ENCODE measurements around the gene FLRT2.

The FLRT2 gene

DNA sequence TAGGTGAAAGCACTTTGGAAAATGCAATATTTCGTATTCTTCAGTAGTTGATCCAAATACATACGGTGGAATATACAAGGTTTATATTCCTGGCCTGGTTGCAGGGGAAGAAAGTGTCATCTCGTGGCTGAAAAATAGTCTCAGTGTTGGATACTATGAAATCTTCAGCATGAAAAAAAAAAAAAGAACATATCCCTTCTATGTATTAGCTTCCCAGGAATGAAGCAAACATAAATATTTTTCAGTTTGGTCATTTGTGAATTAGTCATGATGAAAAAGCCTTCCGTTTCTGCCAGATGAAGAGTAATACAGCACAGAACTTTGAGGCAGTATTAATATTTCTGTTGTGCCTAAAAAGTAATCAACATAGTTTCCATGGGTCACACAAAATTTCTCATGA lies 36.7 kb downstream of the FLRT2 start:
- DNase-seq = no peak

GRCh38 chr14:85572011-85572410 lies 42.1 kb downstream of the FLRT2 start:
- no peak for DNase-seq

DNA sequence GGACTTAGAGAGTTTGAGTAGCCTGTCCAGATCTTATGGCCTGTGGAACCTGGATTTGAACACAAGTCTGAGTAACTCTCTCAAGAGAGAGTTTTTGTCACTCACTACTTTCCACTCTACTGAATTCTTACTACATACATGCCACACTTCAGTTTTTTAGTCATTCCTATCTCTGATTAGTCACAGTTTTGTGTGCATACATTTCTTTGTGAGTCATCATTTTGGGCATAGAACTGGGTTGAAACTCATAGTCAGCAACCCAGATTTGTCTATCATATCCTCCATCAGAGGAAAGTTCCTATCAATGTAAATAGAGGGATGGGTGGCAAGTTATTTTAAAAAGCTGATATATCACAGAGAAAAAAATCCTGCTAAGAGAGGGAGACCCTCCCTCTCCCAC lies 42.9 kb downstream of the FLRT2 start:
- DNase-seq = no peak

DNA sequence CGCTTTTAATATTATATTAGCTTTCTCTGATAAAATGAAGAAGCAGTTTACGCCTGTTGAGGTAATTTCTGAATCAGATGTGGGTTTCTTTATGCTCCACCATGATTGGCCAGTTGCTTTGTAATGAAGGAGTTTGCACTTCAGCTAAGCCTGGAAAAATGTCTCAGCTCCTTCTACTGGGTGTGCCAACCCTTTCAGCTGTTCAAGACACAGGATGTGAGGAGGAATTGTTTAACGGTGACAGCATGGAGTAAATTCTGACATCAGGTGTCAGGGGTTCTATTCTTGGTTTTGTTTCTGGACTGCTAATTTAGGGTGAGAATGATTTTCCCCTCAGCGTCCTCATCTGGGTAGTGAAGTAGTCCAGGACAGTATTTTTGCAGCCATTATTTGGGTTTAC lies 43.5 kb downstream of the FLRT2 start:
- no peak for DNase-seq

- no peak for DNase-seq
These were observed 45.1 kb downstream of the FLRT2 start for GRCh38 chr14:85574853-85575616.

DNA sequence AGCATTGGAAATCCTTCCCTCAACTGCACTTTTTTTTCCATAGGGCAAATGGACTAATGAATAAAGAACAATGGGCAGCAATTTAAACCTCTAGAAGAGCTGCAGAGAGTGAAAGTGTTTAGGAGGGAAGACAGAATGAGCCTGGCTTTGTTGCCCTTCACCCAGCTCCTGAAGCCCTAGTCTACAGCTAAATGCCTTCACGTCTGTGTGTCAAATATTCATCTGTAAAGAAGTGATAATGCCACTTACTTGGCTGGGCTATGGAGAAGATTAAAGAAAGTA lies 45.6 kb downstream of the FLRT2 start:
- DNase-seq = no peak

- no peak for DNase-seq
These were observed 46.3 kb downstream of the FLRT2 start for GRCh38 chr14:85576218-85576617.

DNA sequence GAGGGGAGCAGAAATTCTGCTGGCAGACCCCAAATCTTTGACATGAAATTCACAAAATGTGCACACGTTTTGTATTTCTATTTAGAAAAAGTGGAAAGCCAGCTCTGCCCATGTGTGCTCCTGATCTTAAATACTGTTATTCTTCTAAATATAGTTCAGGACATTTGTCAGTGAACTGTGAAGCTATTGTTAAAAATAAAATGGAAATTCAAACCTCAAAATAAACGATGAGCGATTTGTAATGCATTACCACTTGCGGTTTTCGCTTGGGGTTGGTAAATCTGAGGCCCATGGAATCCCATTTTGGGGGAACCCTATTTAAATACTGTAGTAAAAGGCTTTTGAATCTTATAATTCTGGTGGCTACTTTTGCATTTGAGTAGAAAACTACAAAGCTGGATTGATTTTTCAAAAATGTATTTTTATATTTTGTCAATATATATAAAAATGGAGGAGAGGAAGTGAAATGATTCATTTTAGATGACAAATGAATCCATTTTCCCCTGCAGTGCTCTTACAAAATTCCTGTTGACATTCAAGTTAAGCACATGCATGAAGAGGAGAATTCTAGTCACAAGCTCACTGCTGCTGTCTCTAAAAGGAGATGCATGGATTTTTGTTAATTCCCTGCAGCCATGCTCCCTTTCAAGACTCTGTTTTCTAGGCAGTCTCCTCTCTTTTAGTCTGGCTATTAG lies 47.1 kb downstream of the FLRT2 start:
- no peak for DNase-seq

GRCh38 chr14:85577543-85578114 lies 47.7 kb downstream of the FLRT2 start:
- no peak for DNase-seq

- no peak for DNase-seq
These were observed 48.4 kb downstream of the FLRT2 start for GRCh38 chr14:85578357-85578756.

DNA sequence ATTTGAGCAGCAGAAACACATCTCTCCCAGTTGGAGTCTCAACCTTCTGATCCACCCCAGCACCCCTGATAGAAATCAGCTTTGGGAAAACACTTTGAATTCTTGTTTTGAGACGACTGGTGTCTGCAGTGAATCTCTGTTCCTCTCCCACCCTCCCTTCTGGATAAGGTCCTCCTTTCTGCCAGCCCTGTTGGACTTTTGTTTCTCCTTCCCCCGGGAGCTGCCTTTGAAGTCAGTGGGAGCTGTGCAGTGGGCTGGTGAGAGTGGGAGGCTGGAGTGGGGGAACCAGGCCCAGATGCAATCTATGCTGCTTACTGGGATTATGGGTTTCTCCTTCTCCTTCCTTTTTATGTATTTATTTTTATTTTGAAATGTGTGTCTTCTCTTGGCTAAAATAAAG lies 49.0 kb downstream of the FLRT2 start:
- DNase-seq = no peak

DNA sequence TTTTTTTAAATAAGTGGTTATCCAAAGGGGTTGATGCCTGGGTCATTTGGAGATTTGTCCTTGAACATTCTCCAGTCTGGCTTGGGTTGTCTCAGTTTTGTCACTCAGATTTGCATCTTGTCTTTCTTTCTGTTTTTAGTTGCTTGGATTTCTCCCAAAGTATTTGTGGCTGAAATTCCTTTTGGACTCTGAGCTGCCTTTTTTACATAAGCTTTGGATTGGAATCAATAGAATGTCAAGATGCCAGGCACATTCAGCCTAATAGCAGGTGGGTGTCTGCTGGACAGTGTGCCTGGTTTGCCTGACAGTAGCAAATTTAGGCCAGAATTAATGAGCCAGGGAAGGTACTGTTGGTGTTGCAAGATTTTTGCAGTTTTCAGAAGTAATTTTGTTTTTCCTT lies 50.0 kb downstream of the FLRT2 start:
- DNase-seq = no peak

- DNase-seq = no peak
These were observed 50.7 kb downstream of the FLRT2 start for GRCh38 chr14:85580536-85581140.

DNA sequence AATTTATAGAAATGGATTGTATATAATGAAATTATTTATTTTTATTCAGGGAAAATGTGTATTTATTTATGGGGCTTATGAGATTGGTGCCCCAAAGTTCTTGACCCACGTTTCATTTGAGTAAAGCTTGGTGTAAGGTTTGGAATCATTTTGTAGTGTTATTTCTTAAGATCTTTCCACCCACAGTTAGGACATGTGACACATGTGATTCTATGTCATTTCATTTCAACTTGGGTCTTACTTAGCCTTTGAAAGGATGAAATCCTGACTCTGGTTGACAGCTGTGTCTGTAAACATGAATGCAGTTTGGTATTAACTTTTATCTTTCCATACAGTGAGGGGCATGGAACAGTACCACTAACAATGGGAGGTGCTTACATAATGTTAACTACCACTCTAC lies 51.7 kb downstream of the FLRT2 start:
- DNase-seq = no peak

DNA sequence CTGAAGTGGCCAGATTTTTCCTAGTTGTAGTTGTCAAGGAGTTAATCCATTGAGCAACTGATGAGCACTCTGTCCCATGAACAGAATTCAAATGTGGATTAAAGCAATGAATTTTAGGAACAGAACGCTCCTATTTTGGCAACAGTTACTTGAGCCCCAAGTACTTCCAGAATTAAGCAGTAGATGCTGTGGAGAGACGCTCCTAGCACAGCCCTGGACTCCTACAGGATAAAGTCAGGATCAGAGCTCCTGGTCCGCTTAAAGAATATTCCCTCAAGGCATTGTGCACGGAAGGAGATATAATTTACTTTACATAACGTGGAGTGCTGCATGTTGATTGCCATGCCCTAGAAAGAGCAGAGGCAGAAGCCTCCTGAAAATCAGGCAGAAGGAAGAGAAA lies 53.4 kb downstream of the FLRT2 start:
- no peak for DNase-seq

DNA sequence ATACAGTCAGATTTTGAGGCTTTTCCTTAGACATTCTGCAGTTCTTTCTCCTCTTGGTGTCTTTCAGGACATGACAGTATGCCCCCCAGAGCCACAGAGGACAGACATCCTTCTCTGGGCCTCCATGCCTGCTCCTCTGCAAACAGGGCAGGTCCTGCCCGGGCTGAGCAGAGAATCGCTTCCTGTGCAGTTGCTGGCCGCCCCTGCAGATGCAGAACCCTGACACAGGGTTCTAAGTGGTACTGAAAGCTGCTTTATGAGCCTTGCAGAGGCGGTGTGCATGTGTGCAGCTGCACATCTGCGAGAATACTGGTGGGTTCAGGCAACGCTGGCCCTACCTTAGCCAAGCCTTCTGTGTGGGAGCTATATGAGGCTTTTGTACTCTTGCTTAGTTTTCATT lies 54.5 kb downstream of the FLRT2 start:
- no peak for DNase-seq

DNA sequence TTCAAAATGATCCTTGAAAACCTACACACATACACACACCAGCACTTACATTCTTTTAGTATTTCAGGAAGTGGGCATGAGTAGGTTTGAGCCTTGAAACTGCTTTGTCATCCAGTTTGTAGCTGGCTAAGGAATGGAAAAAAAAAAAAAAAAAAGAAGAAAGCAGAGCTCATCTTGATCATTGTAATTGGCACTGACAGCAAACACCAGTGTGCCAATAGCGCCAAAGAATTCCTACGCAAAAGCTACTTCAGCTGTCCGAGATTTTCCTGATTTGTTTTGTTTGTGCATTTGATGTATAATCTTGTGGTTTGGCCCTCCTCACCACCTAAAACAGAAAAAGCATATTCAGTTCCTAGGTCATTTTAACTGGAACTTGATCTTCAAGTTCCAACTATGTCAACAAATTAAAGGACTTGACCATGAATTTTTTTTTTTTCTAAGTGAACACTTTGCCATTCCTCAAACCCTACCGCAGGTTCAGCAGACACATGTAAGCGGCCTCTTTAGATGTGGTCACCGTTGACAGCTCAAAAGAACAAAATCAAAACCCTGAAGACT lies 57.3 kb downstream of the FLRT2 start:
- DNase-seq = no peak

- no peak for DNase-seq
These were observed 60.8 kb downstream of the FLRT2 start for GRCh38 chr14:85590784-85591183.

DNA sequence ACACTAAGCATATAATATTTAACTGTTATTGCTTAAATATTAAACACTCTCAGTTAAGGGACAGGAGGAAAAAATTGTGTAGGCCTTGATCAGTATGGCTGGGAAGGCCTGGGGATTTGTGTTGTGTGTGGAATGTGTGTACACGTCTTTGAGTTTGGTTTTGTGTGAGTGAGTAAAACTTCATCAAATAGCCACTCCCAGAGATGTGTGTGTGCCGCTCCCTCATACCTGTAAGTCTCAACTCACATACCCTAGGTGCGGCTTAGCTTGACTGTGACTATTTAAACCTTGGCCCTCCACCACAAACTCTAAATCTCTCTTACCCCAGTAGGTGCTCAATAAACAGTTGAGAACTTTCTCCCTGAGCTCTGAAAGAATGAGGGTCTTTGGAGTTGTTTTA lies 64.3 kb downstream of the FLRT2 start:
- no peak for DNase-seq

DNA sequence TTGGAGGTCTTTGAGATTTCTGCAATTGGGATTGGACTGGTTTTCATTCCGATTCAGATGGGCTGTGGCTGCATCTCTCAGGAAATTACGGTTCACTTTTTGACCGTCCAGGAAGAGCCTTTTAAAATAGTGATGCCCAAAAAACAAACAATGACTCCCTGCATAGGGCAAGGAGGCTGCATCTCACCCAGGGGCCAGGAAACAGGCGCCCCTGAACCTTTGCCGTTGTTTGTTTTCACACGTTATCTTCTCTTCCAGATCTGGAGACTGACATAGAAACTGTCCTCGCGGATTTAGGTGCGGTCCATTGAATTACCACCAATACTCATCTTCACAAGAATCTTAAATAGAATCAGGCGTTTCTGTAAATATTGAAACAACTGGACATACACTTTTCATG lies 66.0 kb downstream of the FLRT2 start:
- no peak for DNase-seq

GRCh38 chr14:85596562-85596961 lies 66.6 kb downstream of the FLRT2 start:
- DNase-seq = no peak

DNA sequence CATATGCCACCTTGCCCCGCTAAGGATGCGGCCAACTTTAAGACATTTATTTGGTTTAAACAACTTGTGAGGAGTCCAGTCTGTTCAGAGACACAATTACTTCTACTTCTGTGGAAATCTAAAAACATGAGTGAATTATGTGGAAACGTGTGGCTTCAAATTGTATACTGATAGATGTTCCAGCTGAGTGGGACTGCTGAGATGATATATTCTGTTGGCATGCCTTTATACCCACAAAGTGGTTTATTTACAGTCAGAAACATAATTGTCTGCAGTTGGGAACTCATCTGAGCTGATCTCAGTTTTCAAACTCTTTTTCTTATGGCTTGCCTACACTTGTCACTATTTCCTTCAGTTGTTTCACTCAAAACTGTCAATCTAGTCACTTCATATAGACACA lies 67.8 kb downstream of the FLRT2 start:
- no peak for DNase-seq

DNA sequence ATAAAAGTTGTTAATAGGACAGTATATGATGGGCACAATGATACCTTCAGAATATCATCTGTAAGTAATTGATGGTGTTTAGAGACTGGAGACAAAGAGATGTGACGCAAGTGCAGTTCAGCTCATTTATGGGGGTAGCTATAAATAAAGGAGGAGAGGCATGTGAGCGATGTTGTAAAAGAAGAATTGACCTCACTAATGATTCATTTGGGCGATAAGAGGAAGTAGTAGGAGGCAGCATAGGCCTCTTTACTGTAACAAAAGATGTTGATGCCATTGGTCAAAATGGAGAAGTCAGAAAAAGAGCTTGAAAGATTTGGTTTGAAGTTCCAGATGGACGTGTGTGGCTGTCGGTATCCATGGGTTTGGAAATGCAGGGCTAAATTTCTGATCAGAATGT lies 70.0 kb downstream of the FLRT2 start:
- DNase-seq = no peak

DNA sequence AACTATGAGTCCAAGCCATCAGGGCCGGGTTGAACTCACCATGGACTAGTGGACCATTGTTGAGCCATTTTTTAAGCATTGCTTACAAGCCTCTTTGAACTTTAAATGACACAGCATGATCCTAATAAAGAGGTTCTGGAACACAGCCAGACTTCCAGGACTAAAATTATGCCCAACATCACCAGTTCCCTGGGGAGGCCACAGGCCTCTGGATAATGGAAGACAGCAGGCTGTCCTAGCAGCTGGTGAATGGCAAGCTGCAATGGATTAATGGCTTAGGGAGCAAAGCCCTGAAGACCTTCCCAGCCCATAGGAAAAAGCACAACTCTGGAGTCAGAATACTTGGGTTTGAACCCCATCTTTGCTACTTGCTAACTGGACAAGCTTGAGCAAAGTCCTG lies 71.3 kb downstream of the FLRT2 start:
- DNase-seq = no peak

All from CD4-positive, alpha-beta T cell treated with Interleukin-4 for 4 hours (primary cell).